H9 (cell line): Measurements from ENCODE around the gene RBFOX2. TPM values are rescaled to one million over a fixed set of nuclear protein-coding genes. Genes with fewer than 3 reads are reported as not detected.

ENCODE experiments used
- DNase-seq: peaks from one replicate; pipeline ENCODE4 v3.0.0-alpha.2; 2017
- H2AFZ ChIP-seq: one replicate; pipeline ENCODE4 v1.6.1; 2013; ENCODE audit warnings: mild to moderate bottlenecking, low read length, control low read depth, moderate library complexity
- H2AK5ac ChIP-seq: 2 replicates; pipeline ENCODE4 v1.6.1; 2013; ENCODE audit warnings: low read length, control low read depth, mixed read lengths; ENCODE audit not compliant: insufficient read length
- H2BK120ac ChIP-seq: one replicate; pipeline ENCODE4 v1.6.1; 2013; ENCODE audit warnings: low read depth, mild to moderate bottlenecking, low read length, control low read depth, inconsistent platforms; ENCODE audit not compliant: poor library complexity, severe bottlenecking
- H2BK12ac ChIP-seq: 2 replicates; pipeline ENCODE4 v1.6.1; 2013; ENCODE audit warnings: low read length, control low read depth, mixed read lengths, low read depth; ENCODE audit not compliant: insufficient read length
- H2BK15ac ChIP-seq: 2 replicates; pipeline ENCODE4 v1.6.1; 2013; ENCODE audit warnings: low read depth, low read length, control low read depth
- H2BK20ac ChIP-seq: one replicate; pipeline ENCODE4 v1.6.1; 2013; ENCODE audit warnings: low read depth, mild to moderate bottlenecking, low read length, control low read depth, inconsistent platforms; ENCODE audit not compliant: poor library complexity, severe bottlenecking
- H2BK5ac ChIP-seq: 2 replicates; pipeline ENCODE4 v1.6.1; 2013; ENCODE audit warnings: low read length, control low read depth, mixed read lengths; ENCODE audit not compliant: insufficient read length
- H3K14ac ChIP-seq: 2 replicates; pipeline ENCODE4 v1.6.1; 2013; ENCODE audit warnings: low read length, control low read depth; ENCODE audit not compliant: insufficient read depth
- H3K18ac ChIP-seq: 2 replicates; pipeline ENCODE4 v1.6.1; 2013; ENCODE audit warnings: low read depth, mild to moderate bottlenecking, mixed read lengths, low read length, control low read depth; ENCODE audit not compliant: insufficient read length
- H3K23ac ChIP-seq: 2 replicates; pipeline ENCODE4 v1.6.1; 2013; ENCODE audit warnings: low read length, control low read depth, mixed read lengths, low read depth; ENCODE audit not compliant: insufficient read length
- H3K23me2 ChIP-seq: 2 replicates; pipeline ENCODE4 v1.6.1; 2013; ENCODE audit warnings: low read depth, mild to moderate bottlenecking, mixed read lengths, low read length, control low read depth; ENCODE audit not compliant: insufficient read length, poor library complexity, severe bottlenecking
- H3K27ac ChIP-seq: 2 replicates; pipeline ENCODE4 v1.5.1; 2013; ENCODE audit warnings: low read length, control low read depth, mixed read lengths, low read depth; ENCODE audit not compliant: insufficient read length
- H3K27me3 ChIP-seq: 2 replicates; pipeline ENCODE4 v1.6.1; 2013; ENCODE audit warnings: low read length, control low read depth, inconsistent platforms; ENCODE audit not compliant: insufficient read depth
- H3K4ac ChIP-seq: 2 replicates; pipeline ENCODE4 v1.6.1; 2013; ENCODE audit warnings: low read depth, mild to moderate bottlenecking, control low read depth, inconsistent platforms, low read length, moderate library complexity
- H3K4me1 ChIP-seq: 2 replicates; pipeline ENCODE4 v1.6.1; 2013; ENCODE audit warnings: low read length, control low read depth, inconsistent platforms; ENCODE audit not compliant: insufficient read depth
- H3K4me2 ChIP-seq: 2 replicates; pipeline ENCODE4 v1.6.1; 2013; ENCODE audit warnings: low read length, control low read depth, mixed read lengths; ENCODE audit not compliant: insufficient read length, insufficient read depth
- H3K56ac ChIP-seq: 2 replicates; pipeline ENCODE4 v1.6.1; 2013; ENCODE audit warnings: low read depth, mild to moderate bottlenecking, mixed read lengths, low read length, control low read depth; ENCODE audit not compliant: insufficient read length
- H3K79me1 ChIP-seq: 2 replicates; pipeline ENCODE4 v1.6.1; 2013; ENCODE audit warnings: low read depth, mild to moderate bottlenecking, moderate library complexity, low read length, control low read depth, inconsistent platforms; ENCODE audit not compliant: insufficient read depth, poor library complexity, severe bottlenecking
- H3K79me2 ChIP-seq: 2 replicates; pipeline ENCODE4 v1.6.1; 2013; ENCODE audit warnings: low read length, control low read depth, inconsistent platforms; ENCODE audit not compliant: insufficient read depth
- H3K9ac ChIP-seq: 2 replicates; pipeline ENCODE4 v1.6.1; 2013; ENCODE audit warnings: low read length, control low read depth, mixed read lengths; ENCODE audit not compliant: insufficient read length; ENCODE audit errors: extremely low read depth
- H3K9me3 ChIP-seq: one replicate; pipeline ENCODE4 v1.6.1; 2013; ENCODE audit warnings: low read depth, low read length, inconsistent platforms; ENCODE audit not compliant: control insufficient read depth
- H3T11ph ChIP-seq: one replicate; pipeline ENCODE4 v1.6.1; 2013; ENCODE audit warnings: mild to moderate bottlenecking, low read length, control low read depth, inconsistent platforms
- H4K20me1 ChIP-seq: one replicate; pipeline ENCODE4 v1.6.1; 2013; ENCODE audit not compliant: control insufficient read depth, insufficient read length, insufficient read depth
- H4K5ac ChIP-seq: 2 replicates; pipeline ENCODE4 v1.6.1; 2013; ENCODE audit warnings: low read depth, mild to moderate bottlenecking, mixed read lengths, low read length, control low read depth; ENCODE audit not compliant: insufficient read length
- H4K8ac ChIP-seq: replicated peaks from 2 replicates; pipeline ENCODE4 v1.6.1; 2013; ENCODE audit warnings: low read length, control low read depth, mixed read lengths, low read depth; ENCODE audit not compliant: insufficient read length
- H4K91ac ChIP-seq: 2 replicates; pipeline ENCODE4 v1.6.1; 2013; ENCODE audit warnings: low read depth, mild to moderate bottlenecking, moderate library complexity, mixed read lengths, low read length, control low read depth; ENCODE audit not compliant: insufficient read length
- H3K27ac Mint-ChIP-seq, 3 experiments: 2 replicates in 2 of 3; 3 replicates in 1 of 3; pipeline ENCODE4 v1.8.0; 2020 to 2021; ENCODE audit warnings: mixed read lengths in 3 of 3, mild to moderate bottlenecking in 1 of 3, moderate library complexity in 1 of 3
- H3K27me3 Mint-ChIP-seq: 2 replicates; pipeline ENCODE4 v1.8.0; 2021; ENCODE audit warnings: low read depth, mild to moderate bottlenecking, moderate library complexity, mixed read lengths
- H3K36me3 Mint-ChIP-seq, 3 experiments: 2 replicates in 2 of 3; 3 replicates in 1 of 3; pipeline ENCODE4 v1.8.0; 2020 to 2021; ENCODE audit warnings: low read depth in 3 of 3, mixed read lengths in 3 of 3; ENCODE audit not compliant: insufficient read depth in 1 of 3
- H3K4me1 Mint-ChIP-seq, 2 experiments: 2 replicates each; pipeline ENCODE4 v1.8.0; 2020; ENCODE audit warnings: mixed read lengths in 2 of 2
- H3K4me3 Mint-ChIP-seq, 2 experiments: 2 replicates in 1 of 2; 3 replicates in 1 of 2; pipeline ENCODE4 v1.8.0; 2020 to 2021; ENCODE audit warnings: mild to moderate bottlenecking in 2 of 2, mixed read lengths in 2 of 2, moderate library complexity in 1 of 2
- H3K9me3 Mint-ChIP-seq, 2 experiments: 2 replicates in 1 of 2; 3 replicates in 1 of 2; pipeline ENCODE4 v1.8.0; 2020; ENCODE audit warnings: mild to moderate bottlenecking in 2 of 2, mixed read lengths in 2 of 2, moderate library complexity in 1 of 2
- WGBS: extraction: QIAGEN DNeasy Blood & Tissue Kit; methylation state at CpG from one replicate; pipeline ENCODE4 v1.1.7; 2013; ENCODE audit warnings: missing lambda C conversion rate, low lambda C conversion rate, mixed read lengths; ENCODE audit not compliant: insufficient read length; ENCODE audit errors: extremely low coverage; 5-methylcytosine and 5-hydroxymethylcytosine counted together
- total RNA-seq: library from RNA; stranded (reverse); gene quantifications from 2 replicates; pipeline ENCODE4 v1.2.1, GENCODE V29; 2021
- TF ChIP-seq, protein P1 (sequence below): fragments of 200-600 bp; sonication (generic); conservative IDR thresholded peaks from 3 replicates; pipeline ENCODE4 v1.8.0; 2021; ENCODE audit warnings: antibody characterized with exemption, mild to moderate bottlenecking

RBFOX2 gene
- total RNA-seq, 1 experiment from 2014 or later = 84.7 TPM

DNA sequence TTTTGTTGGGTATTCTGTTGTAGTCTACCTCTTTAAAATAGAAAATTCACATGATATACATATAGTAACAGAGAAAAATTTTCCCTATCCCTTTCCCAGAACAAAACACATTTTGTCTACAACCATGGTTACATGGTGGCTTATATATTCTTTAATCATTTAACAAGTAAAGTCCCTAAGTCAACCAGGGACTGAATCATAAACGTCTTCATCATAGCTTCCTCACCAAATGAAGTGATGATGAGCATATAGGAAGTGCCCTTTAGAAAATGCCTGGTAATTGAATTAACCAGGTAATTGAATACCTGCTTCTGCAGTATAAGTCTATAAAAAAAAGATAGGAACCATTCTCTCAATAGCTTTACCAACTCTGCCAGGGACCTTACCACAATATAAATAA is 209.7 kb downstream of the RBFOX2 start:
- H4K5ac ChIP-seq = no peak overlapping the region
- no peak overlapping the region for H3K4me2 ChIP-seq
- no peaks in the 10 kb centered on the region for H3K9me3 ChIP-seq
- no peak overlapping the region for H2BK15ac ChIP-seq
- peaks cover 6% of the 10 kb centered on the region; the same call in 1 of the 2 replicates for H3K79me2 ChIP-seq
- H3K4me1 ChIP-seq = peaks cover 3% of the 10 kb centered on the region; the same call in 1 of the 2 replicates
- no peak overlapping the region for H2AK5ac ChIP-seq
- H4K20me1 ChIP-seq = no peaks in the 10 kb centered on the region
- no peak for DNase-seq
- no peak overlapping the region for H4K91ac ChIP-seq
- H3K79me1 ChIP-seq = peaks cover 7% of the 10 kb centered on the region
- H3T11ph ChIP-seq = no peak overlapping the region
- no peak overlapping the region for H2BK12ac ChIP-seq
- Mint-ChIP-seq H3K9me3 (no peaks in the 10 kb centered on the region), H3K4me1 (peaks cover 24 to 25% of the 10 kb centered on the region in 2 experiments), H3K27me3 (no peaks in the 10 kb centered on the region), H3K4me3 (no peak overlapping the region), H3K27ac (no peak overlapping the region), H3K36me3 (0 out of 7 replicates have a peak, but pooled peaks cover 0 to 3% (median 0%) of the 10 kb centered on the region in 3 experiments)
- no peaks in the 10 kb centered on the region for H3K23me2 ChIP-seq
- WGBS = no CpG with 5 or more reads among the region's 1 CpG
- no peak overlapping the region for H3K4ac ChIP-seq
- H4K8ac ChIP-seq = no peak overlapping the region
- H2BK20ac ChIP-seq = no peak overlapping the region
- no peak overlapping the region for H3K23ac ChIP-seq
- no peak overlapping the region for H3K27ac ChIP-seq
- H3K14ac ChIP-seq = no peak overlapping the region
- TF ChIP-seq, protein P1, sequence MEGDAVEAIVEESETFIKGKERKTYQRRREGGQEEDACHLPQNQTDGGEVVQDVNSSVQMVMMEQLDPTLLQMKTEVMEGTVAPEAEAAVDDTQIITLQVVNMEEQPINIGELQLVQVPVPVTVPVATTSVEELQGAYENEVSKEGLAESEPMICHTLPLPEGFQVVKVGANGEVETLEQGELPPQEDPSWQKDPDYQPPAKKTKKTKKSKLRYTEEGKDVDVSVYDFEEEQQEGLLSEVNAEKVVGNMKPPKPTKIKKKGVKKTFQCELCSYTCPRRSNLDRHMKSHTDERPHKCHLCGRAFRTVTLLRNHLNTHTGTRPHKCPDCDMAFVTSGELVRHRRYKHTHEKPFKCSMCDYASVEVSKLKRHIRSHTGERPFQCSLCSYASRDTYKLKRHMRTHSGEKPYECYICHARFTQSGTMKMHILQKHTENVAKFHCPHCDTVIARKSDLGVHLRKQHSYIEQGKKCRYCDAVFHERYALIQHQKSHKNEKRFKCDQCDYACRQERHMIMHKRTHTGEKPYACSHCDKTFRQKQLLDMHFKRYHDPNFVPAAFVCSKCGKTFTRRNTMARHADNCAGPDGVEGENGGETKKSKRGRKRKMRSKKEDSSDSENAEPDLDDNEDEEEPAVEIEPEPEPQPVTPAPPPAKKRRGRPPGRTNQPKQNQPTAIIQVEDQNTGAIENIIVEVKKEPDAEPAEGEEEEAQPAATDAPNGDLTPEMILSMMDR = no peak
- no peak overlapping the region for H3K18ac ChIP-seq
- H3K27me3 ChIP-seq = no peaks in the 10 kb centered on the region
- H2BK5ac ChIP-seq = no peak overlapping the region
- no peak overlapping the region for H3K56ac ChIP-seq
- no peak overlapping the region for H2AFZ ChIP-seq
- no peak overlapping the region for H2BK120ac ChIP-seq
- H3K9ac ChIP-seq = no peak overlapping the region
